Measurements from ENCODE around the gene TAAR1. TPM values are rescaled to one million over a fixed set of nuclear protein-coding genes. Genes with fewer than 3 reads are reported as not detected.

Gene TAAR1
- total RNA-seq, 2 experiments from 2014 or later, result not detected

Other genes with a start within 250 kb of the TAAR1 start
- 10 to 100 TPM; 14.8 to 16.3 TPM for gene STX7, start 146.1 kb downstream of the TAAR1 start, total RNA-seq
- not detected for gene TAAR9, start 120.9 kb downstream of the TAAR1 start, total RNA-seq
- gene TAAR8, start 106.5 kb downstream of the TAAR1 start, total RNA-seq, result not detected
- gene TAAR6, start 88.9 kb downstream of the TAAR1 start, total RNA-seq, result not detected
- gene TAAR5, start 69.4 kb downstream of the TAAR1 start, total RNA-seq, result not detected
- not detected for gene TAAR2, start 34.9 kb downstream of the TAAR1 start, total RNA-seq
- not detected for gene VNN1, start 54.9 kb upstream of the TAAR1 start, total RNA-seq
- 10 to 100 TPM in 1 of 2 experiments, 1 to 10 TPM in 1; 9.4 to 11.9 TPM for gene VNN2, start 98.7 kb upstream of the TAAR1 start, total RNA-seq
- 10 to 100 TPM in 1 of 2 experiments, 1 to 10 TPM in 1; 9.7 to 10.8 TPM for gene SLC18B1, start 139.5 kb upstream of the TAAR1 start, total RNA-seq
- gene RPS12, start 155.4 kb upstream of the TAAR1 start, total RNA-seq, result 1,000 to 10,000 TPM; 1,899 to 2,004 TPM

All from activated naive CD8-positive, alpha-beta T cell treated with anti-CD3 and anti-CD28 coated beads for 36 hours (primary cell).